ENCODE measurements around the gene CTDP1.

DNA sequence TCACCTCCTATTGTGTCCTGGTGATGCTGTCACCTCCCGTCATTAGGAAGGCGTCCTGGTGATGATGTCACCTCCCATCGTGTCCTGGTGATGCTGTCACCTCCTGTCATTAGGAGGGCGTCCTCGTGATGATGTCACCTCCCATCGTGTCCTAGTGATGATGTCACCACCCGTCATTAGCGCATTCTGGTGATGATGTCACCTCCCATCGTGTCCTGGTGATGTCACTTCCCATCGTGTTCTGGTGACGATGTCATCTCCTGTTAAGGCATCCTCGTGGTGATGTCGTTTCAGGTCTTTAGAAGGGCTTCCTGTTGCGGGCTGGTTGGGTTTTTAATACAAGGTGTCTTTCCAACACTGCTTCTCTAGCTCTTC is 40.7 kb downstream of the CTDP1 start:
- TF ChIP-seq, protein P1, sequence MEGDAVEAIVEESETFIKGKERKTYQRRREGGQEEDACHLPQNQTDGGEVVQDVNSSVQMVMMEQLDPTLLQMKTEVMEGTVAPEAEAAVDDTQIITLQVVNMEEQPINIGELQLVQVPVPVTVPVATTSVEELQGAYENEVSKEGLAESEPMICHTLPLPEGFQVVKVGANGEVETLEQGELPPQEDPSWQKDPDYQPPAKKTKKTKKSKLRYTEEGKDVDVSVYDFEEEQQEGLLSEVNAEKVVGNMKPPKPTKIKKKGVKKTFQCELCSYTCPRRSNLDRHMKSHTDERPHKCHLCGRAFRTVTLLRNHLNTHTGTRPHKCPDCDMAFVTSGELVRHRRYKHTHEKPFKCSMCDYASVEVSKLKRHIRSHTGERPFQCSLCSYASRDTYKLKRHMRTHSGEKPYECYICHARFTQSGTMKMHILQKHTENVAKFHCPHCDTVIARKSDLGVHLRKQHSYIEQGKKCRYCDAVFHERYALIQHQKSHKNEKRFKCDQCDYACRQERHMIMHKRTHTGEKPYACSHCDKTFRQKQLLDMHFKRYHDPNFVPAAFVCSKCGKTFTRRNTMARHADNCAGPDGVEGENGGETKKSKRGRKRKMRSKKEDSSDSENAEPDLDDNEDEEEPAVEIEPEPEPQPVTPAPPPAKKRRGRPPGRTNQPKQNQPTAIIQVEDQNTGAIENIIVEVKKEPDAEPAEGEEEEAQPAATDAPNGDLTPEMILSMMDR (IDR thresholded peaks at IDR 0.05; ENCODE audit: poor library complexity) = no peak
- TF ChIP-seq EZH2phosphoT487 (IDR thresholded peaks at IDR 0.05; ENCODE audit: low read depth, severe bottlenecking, unreplicated experiment) = no peak

Data from hepatocyte (in vitro differentiated cells).